Retinal pigment epithelial cell (primary cell): Measurements from ENCODE around the gene GNB1L.

Experiments
- DNase-seq: peaks from one replicate; pipeline ENCODE4 v3.0.0-alpha.2; 2010; ENCODE audit warnings: low read depth
- H3K4me3 ChIP-seq: 2 replicates; pipeline ENCODE4 v1.5.1; 2011; ENCODE audit warnings: mild to moderate bottlenecking, low read length, control low read depth, moderate library complexity
- TF ChIP-seq, protein P1 (sequence below): conservative IDR thresholded peaks from 2 replicates; pipeline ENCODE4 v1.5.1; 2011; ENCODE audit warnings: low read depth, low read length, control low read depth, inconsistent platforms

The GNB1L gene

DNA sequence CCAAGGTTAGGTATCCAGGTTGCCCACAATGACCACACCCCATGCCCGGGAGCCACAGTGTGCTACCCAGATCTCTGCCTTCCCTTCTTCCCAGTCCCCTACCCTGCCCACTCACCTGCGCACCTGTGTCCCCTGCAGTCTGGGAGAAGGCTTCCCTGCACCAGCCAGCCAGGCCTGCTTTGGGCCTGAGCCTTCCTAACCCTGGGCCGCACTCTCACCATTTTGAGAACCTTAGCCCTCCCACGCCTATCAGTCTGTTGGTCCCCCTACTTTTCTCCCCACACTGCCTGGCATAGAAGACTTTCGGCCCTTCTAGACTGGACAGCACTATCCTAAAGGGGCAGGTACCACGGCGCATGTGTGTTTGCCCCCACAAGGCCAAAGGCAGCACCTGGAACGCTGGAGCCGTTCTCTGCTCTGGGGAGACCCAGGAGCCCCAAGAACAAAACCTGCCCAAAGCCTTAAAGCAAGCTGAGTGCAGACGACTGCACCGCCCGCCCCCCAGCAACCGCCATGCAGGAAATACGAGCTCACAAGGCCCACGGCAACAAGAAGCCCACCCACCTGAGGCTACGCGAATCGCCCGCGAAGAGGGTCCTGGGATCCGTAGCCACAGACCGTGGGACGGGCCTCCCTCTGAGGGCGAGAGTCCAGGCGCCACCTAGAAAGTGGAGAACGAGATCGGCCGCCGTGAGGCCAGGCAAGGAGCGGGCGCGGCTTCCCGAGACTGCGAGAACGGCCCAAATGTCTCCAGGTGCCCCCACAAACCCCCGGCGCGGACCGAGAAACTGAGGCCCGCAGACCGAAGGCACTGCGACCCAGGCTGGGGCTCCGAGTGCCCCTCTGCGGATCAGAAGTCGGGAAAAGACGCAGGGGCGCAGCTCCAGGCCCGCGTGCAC is 546 bp downstream of the GNB1L start:
- TF ChIP-seq, protein P1, sequence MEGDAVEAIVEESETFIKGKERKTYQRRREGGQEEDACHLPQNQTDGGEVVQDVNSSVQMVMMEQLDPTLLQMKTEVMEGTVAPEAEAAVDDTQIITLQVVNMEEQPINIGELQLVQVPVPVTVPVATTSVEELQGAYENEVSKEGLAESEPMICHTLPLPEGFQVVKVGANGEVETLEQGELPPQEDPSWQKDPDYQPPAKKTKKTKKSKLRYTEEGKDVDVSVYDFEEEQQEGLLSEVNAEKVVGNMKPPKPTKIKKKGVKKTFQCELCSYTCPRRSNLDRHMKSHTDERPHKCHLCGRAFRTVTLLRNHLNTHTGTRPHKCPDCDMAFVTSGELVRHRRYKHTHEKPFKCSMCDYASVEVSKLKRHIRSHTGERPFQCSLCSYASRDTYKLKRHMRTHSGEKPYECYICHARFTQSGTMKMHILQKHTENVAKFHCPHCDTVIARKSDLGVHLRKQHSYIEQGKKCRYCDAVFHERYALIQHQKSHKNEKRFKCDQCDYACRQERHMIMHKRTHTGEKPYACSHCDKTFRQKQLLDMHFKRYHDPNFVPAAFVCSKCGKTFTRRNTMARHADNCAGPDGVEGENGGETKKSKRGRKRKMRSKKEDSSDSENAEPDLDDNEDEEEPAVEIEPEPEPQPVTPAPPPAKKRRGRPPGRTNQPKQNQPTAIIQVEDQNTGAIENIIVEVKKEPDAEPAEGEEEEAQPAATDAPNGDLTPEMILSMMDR: no peak
- no peak for DNase-seq
- H3K4me3 ChIP-seq: peak overlapping the region; percentile 85

DNA sequence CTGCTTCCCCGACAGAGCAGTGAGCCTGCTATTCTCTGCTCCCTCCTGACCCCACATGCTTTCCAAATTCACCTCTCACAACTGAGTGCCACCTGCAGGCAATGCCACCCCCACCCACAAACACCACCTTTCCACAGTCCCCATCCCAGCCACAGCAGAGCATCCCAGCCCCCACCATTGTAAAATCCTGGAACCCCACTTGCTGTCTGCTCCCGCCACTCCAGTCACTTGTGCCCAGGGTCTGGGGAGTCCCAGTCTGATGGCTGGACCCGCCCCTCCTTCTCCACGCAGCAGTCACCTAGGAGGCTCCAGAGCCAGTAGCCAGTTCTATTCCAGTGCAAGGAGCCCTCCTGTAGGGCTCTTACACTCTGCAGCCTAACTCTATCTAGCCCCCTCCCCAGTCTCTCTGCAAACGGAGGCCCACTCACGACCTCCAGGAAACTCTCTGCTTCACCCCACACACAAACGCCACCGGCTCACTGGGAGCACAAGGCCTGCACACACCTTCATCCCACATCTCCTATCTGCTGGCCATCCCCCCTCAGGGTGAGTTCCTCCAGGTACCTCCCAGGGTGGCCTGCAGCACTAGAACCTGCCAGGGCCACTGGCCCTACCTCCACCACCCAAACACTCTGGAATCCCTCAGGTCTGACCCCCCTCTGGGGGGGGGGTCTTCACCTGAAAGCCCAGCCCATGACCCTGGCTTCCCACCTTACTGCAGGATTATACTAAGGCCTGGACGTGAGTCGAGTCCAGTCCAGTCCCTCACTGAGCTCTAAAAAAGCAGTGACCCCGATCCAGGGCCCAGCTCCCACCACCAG is 1.4 kb downstream of the GNB1L start:
- TF ChIP-seq, protein P1: no peak
- H3K4me3 ChIP-seq: peak overlapping the region; percentile 85
- DNase-seq: no peak

DNA sequence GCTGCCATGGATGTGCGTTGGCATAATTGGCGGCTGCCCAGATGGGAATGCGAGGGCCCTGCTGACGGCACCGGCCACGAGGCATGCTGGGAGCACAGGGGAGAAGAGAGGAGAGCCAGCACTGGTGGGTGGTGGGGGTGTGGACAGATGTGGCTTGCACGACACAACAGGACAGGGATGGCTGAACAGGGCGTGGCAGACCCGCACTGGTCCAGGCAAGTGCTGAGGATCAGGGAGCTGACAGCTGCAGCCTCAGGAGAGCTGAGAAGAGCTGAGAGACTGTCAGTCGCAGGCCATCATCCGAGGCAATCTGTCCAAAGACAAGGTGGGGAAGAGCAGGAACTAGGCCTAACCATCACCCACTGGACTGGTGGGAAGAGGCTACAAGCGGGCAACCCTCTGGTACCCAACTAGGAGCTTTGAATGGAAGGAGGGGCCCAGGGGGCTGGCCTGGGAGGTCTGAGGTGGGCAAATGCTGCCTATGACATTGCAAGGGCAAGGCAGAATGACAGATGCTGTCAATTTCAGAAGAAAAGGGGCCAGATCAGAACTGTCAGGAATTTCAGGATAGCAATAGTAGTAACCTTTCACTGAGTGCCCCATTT is 2.4 kb downstream of the GNB1L start:
- H3K4me3 ChIP-seq: no peak overlapping the region
- no peak for DNase-seq
- TF ChIP-seq, protein P1: no peak

DNA sequence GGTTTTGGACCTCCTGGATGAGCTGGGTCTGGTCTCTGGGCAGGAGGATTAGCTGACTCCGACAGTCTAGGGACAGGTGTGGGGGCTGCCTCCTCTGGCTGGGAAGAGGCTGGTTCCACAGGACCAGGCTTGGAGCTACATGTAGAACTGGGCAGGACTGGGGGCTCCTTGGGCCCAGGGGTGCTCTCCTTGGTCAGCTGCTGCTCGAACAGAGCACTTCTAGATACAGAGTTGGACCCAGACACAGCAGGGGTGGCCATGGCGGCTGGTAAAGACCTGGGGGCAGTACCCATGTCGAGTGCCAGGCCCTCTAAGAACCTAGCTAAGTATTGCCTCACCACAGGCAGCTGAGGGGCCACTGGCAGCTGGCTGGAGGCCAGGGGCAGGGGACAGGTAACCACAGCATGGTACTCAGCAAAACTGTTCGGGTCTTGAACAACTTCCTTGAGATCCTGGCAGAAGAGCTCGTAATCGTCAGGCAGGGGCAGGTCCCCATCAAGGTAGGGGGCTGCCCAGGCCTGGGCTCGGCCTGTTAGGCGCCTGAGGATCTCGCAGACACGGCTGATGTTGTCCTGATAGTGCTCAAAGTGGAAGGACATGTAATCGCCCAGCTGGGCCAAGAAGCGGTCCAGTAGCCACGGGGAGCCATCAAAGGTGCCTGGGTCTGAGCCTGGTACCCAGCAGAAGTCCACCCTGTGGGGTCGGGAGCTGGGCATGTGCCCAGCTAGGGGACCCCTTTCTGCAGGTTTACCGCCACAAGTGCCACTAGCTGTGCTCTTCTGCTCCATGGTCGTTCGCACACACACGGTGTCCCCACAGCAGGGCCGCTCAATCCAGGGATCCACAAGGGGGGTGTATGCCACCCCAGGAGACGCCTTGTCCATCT is 3.1 kb downstream of the GNB1L start:
- DNase-seq: no peak
- TF ChIP-seq, protein P1: no peak
- H3K4me3 ChIP-seq: no peak overlapping the region

DNA sequence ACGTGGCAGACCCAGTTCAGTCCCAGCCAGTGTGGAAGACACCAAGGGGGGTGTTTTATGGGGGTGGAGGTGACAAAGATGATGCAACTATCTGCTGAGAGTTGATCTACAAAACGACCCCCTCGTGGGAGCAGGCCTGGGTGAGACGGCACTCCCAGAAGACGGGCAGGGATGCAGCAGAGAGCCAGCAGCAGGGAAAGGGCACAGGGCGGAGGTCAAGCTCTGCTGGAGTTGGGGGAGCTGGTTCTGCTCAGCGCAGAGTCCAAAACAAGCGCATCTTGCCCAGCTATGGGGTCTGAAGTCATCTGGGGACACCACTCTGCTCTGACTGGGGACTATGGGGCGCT is 3.9 kb downstream of the GNB1L start:
- TF ChIP-seq, protein P1: no peak
- no peak for DNase-seq
- H3K4me3 ChIP-seq: no peak overlapping the region
